ENCODE results near the gene PLA2G15. TPM values are rescaled to one million over a fixed set of nuclear protein-coding genes. Genes with fewer than 3 reads are reported as not detected.
A peak's percentile ranks its signal among the peaks of the same experiment; 100 is the strongest.

PLA2G15 gene
- total and polyA plus RNA-seq, 2 donors (not counting 1 experiment from before 2014, with no cell fraction given) = 6.1 to 12.5 TPM

GRCh38 chr16:68202091-68202519 is 43.1 kb upstream of the PLA2G15 start:
- peaks cover 32% of the 10 kb centered on the region for H3K79me2 ChIP-seq (ENCODE audit: control insufficient read depth, insufficient read depth, low read length)
- peaks cover 5% of the 10 kb centered on the region for H4K20me1 ChIP-seq (ENCODE audit: control insufficient read depth, insufficient read depth, low read length, poor library complexity, severe bottlenecking)
- no peak overlapping the region for H3K27ac ChIP-seq (ENCODE audit: low read length in 2 of 2)
- H3K4me3 ChIP-seq (ENCODE audit: control extremely low read depth in 1 of 5, extremely low read depth in 1 of 5, insufficient read depth in 1 of 5, low read depth in 2 of 5, low read length in 4 of 5) = no peak overlapping the region
- TF ChIP-seq EZH2 (IDR thresholded peaks at IDR 0.05; ENCODE audit: borderline replicate concordance, insufficient read depth, low read depth, low read length, poor library complexity, severe bottlenecking) (no peak), CTCF (IDR thresholded peaks at IDR 0.05) (no peak)
- no peak for DNase-seq
- no peaks in the 10 kb centered on the region for H3K27me3 Mint-ChIP-seq
- no peak overlapping the region for H3K27ac Mint-ChIP-seq
- H2AFZ ChIP-seq (ENCODE audit: insufficient read depth, low read depth, low read length, poor library complexity, severe bottlenecking) = no peak overlapping the region
- H3K4me2 ChIP-seq (replicated peaks; ENCODE audit: low read depth, low read length, poor library complexity, severe bottlenecking) = no peak overlapping the region
- POLR2A ChIA-PET = no interaction called here
- H3K4me3 Mint-ChIP-seq = no peak overlapping the region
- intact Hi-C loops (cut with micrococcal nuclease) = no loop called here
- H3K4me1 Mint-ChIP-seq = peaks cover 5% of the 10 kb centered on the region
- peaks cover 0 to 12% of the 10 kb centered on the region in 2 experiments for H3K36me3 ChIP-seq (replicated peaks in 1 of 2; ENCODE audit: control extremely low read depth in 1 of 2, control insufficient read depth in 1 of 2, extremely low read depth in 1 of 2, insufficient read depth in 2 of 2, low read length in 1 of 2)
- H3K4me1 ChIP-seq (ENCODE audit: control insufficient read depth in 2 of 2, insufficient read depth in 2 of 2, low read length in 2 of 2) = no peaks in the 10 kb centered on the region
- no peaks in the 10 kb centered on the region for H3K27me3 ChIP-seq (replicated peaks in 1 of 4; ENCODE audit: control extremely low read depth in 1 of 4, control insufficient read depth in 3 of 4, insufficient read depth in 4 of 4, low read length in 3 of 4)
- no peak overlapping the region for H3K9ac ChIP-seq (ENCODE audit: low read length)
- no peak for ATAC-seq (ENCODE audit: low read depth)
- no peaks in the 10 kb centered on the region for H3K9me3 ChIP-seq (ENCODE audit: control extremely low read depth in 1 of 3, control insufficient read depth in 2 of 3, insufficient read depth in 1 of 3, low read length in 2 of 3)
- H3K9me3 Mint-ChIP-seq (ENCODE audit: insufficient read depth) = no peaks in the 10 kb centered on the region
- CTCF ChIA-PET = no interaction called here

GRCh38 chr16:68206245-68206644 is 38.9 kb upstream of the PLA2G15 start:
- Histone ChIP-seq H3K4me3 (ENCODE audit: control extremely low read depth in 1 of 5, extremely low read depth in 1 of 5, insufficient read depth in 1 of 5, low read depth in 2 of 5, low read length in 4 of 5) (no peak overlapping the region), H3K79me2 (ENCODE audit: control insufficient read depth, insufficient read depth, low read length) (peaks cover 49% of the 10 kb centered on the region), H3K9me3 (ENCODE audit: control extremely low read depth in 1 of 3, control insufficient read depth in 2 of 3, insufficient read depth in 1 of 3, low read length in 2 of 3) (no peaks in the 10 kb centered on the region), H4K20me1 (ENCODE audit: control insufficient read depth, insufficient read depth, low read length, poor library complexity, severe bottlenecking) (peaks cover 15% of the 10 kb centered on the region), H3K36me3 (replicated peaks in 1 of 2; ENCODE audit: control extremely low read depth in 1 of 2, control insufficient read depth in 1 of 2, extremely low read depth in 1 of 2, insufficient read depth in 2 of 2, low read length in 1 of 2) (peaks cover 0 to 14% of the 10 kb centered on the region in 2 experiments), H3K4me1 (ENCODE audit: control insufficient read depth in 2 of 2, insufficient read depth in 2 of 2, low read length in 2 of 2) (no peaks in the 10 kb centered on the region), H3K27me3 (replicated peaks in 1 of 4; ENCODE audit: control extremely low read depth in 1 of 4, control insufficient read depth in 3 of 4, insufficient read depth in 4 of 4, low read length in 3 of 4) (no peaks in the 10 kb centered on the region), H2AFZ (ENCODE audit: insufficient read depth, low read depth, low read length, poor library complexity, severe bottlenecking) (no peak overlapping the region), H3K9ac (ENCODE audit: low read length) (no peak overlapping the region), H3K4me2 (replicated peaks; ENCODE audit: low read depth, low read length, poor library complexity, severe bottlenecking) (no peak overlapping the region), H3K27ac (ENCODE audit: low read length in 2 of 2) (peak overlapping the region in 1 of 2 donors; percentile 12)
- Mint-ChIP-seq H3K4me3 (no peak overlapping the region), H3K4me1 (peaks cover 2% of the 10 kb centered on the region), H3K27me3 (no peaks in the 10 kb centered on the region), H3K27ac (no peak overlapping the region), H3K9me3 (ENCODE audit: insufficient read depth) (no peaks in the 10 kb centered on the region)
- TF ChIP-seq EZH2 (IDR thresholded peaks at IDR 0.05; ENCODE audit: borderline replicate concordance, insufficient read depth, low read depth, low read length, poor library complexity, severe bottlenecking) (no peak), CTCF (IDR thresholded peaks at IDR 0.05) (no peak)
- no CpG with 5 or more reads among the region's 2 CpGs for WGBS (ENCODE audit: insufficient coverage)
- intact Hi-C loops (cut with micrococcal nuclease) = no loop called here
- CTCF ChIA-PET = interaction anchor here (0.6 kb wide), 1 partner anchor 733 kb away, joined by 3 read pairs; no protein-coding TSS in a partner anchor
- ATAC-seq (ENCODE audit: low read depth) (no peak), DNase-seq (no peak)
- POLR2A ChIA-PET = interaction anchor here (0.9 kb wide), 1 partner anchor 11 kb away, joined by 4 read pairs; no protein-coding TSS in a partner anchor

All from B cell (primary cell).